K562 (cell line): ENCODE measurements around the gene GDAP1L1. TPM values are rescaled to one million over a fixed set of nuclear protein-coding genes. Genes with fewer than 3 reads are reported as not detected.

Experiments used
- ATAC-seq: fragments of 200-7000 bp; cut with Tn5 transposase; 3 replicates; pipeline ENCODE4 v1.9.1; 2020; ENCODE audit warnings: moderate library complexity
- BruUV-seq: library from RNA; stranded (reverse); fragments of 400-500 nt; replicated peaks from 2 replicates; lab custom pipeline; 2021; lab: Mats Ljungman, UMichigan
- CTCF ChIA-PET: fragments of 300-600 bp; formaldehyde crosslinking; extraction: SDS; loops from one replicate; lab custom pipeline; 2021; ENCODE audit warnings: low intra/inter-chr PET ratio; lab: Yijun Ruan, JAX
- POLR2A ChIA-PET: fragments of 300-600, 350-650 bp; sonication (Branson Sonifier 250); formaldehyde crosslinking; extraction: SDS; loops from one replicate; lab custom pipeline; 2021; ENCODE audit warnings: antibody characterized with exemption, inconsistent platforms; lab: Yijun Ruan, JAX
- DNase-seq, 4 experiments: peaks; one replicate each; pipeline versions ENCODE4 v3.0.0 to v3.0.0-alpha.2; 2011 to 2018; ENCODE audit warnings: low spot score in 3 of 4, mixed read lengths in 3 of 4; ENCODE audit errors: extremely low read depth in 1 of 4
- FAIRE-seq: peaks from 2 replicates; lab custom pipeline; 2011; peaks lifted over from hg19 to GRCh38; lab: Jason Lieb, UNC
- H2AFZ ChIP-seq: 2 replicates; pipeline ENCODE4 v1.6.0; 2011; ENCODE audit warnings: low read depth, low read length, control low read depth, inconsistent platforms
- H3K27ac ChIP-seq: fragments of 200-600 bp; 3 replicates; pipeline ENCODE4 v1.8.0; 2011; ENCODE audit warnings: low read depth, mild to moderate bottlenecking, control low read depth, inconsistent platforms, low read length, moderate library complexity, mixed read lengths; ENCODE audit errors: extremely low read depth
- H3K27me3 ChIP-seq, 2 experiments: fragments of 300-600 bp in 1 of 2; 2 replicates in 1 of 2; 3 replicates in 1 of 2; pipeline versions ENCODE4 v1.6.0 to v1.8.0; 2011; ENCODE audit warnings: inconsistent platforms in 2 of 2, low read length in 2 of 2, mild to moderate bottlenecking in 1 of 2, mixed read lengths in 1 of 2, moderate library complexity in 1 of 2; ENCODE audit not compliant: control insufficient read depth in 2 of 2, insufficient read depth in 2 of 2
- H3K36me3 ChIP-seq: fragments of 300-600 bp; 3 replicates; pipeline ENCODE4 v1.8.0; 2011; ENCODE audit warnings: mild to moderate bottlenecking, low read length, inconsistent platforms; ENCODE audit not compliant: control insufficient read depth, insufficient read depth
- H3K4me1 ChIP-seq, 2 experiments: fragments of 200-600 bp in 1 of 2; replicated peaks in 1 of 2; 2 replicates in 1 of 2; 3 replicates in 1 of 2; pipeline versions ENCODE4 v1.5.1 to v1.8.0; 2011; ENCODE audit warnings: inconsistent platforms in 2 of 2, low read length in 2 of 2, mild to moderate bottlenecking in 1 of 2, mixed read lengths in 1 of 2, moderate library complexity in 1 of 2; ENCODE audit not compliant: control insufficient read depth in 2 of 2, insufficient read depth in 2 of 2
- H3K4me2 ChIP-seq: 2 replicates; pipeline ENCODE4 v1.6.1; 2011; ENCODE audit warnings: low read length, control low read depth, inconsistent platforms, mixed read lengths; ENCODE audit not compliant: insufficient read depth
- H3K4me3 ChIP-seq: fragments of 200-600 bp; sonication (generic), shearing (Covaris generic); 2 replicates; pipeline ENCODE4 v1.5.1; 2016; ENCODE audit warnings: control low read depth, inconsistent platforms
- H3K79me2 ChIP-seq: fragments of 200-600 bp; 3 replicates; pipeline ENCODE4 v1.8.0; 2011; ENCODE audit warnings: low read length, inconsistent platforms; ENCODE audit not compliant: control insufficient read depth, insufficient read depth
- H3K9ac ChIP-seq, 2 experiments: 2 replicates each; pipeline versions ENCODE4 v1.6.0 to v1.6.1; 2011; ENCODE audit warnings: low read depth in 2 of 2, low read length in 2 of 2, control low read depth in 1 of 2, inconsistent platforms in 1 of 2, mild to moderate bottlenecking in 1 of 2, mixed read lengths in 1 of 2; ENCODE audit not compliant: insufficient read depth in 1 of 2
- H3K9me1 ChIP-seq: one replicate; pipeline ENCODE4 v1.6.0; 2011; ENCODE audit warnings: inconsistent platforms, mild to moderate bottlenecking, low read length, moderate library complexity; ENCODE audit not compliant: control insufficient read depth, insufficient read depth
- H3K9me3 ChIP-seq: replicated peaks from 2 replicates; pipeline ENCODE4 v1.5.1; 2011; ENCODE audit warnings: low read depth, low read length, inconsistent platforms; ENCODE audit not compliant: control insufficient read depth, insufficient read depth
- H4K20me1 ChIP-seq: replicated peaks from 2 replicates; pipeline ENCODE4 v1.6.1; 2011; ENCODE audit warnings: low read length, inconsistent platforms, mixed read lengths; ENCODE audit not compliant: control insufficient read depth, insufficient read depth
- BCOR ChIP-seq: fragments of 450-650 bp; IDR thresholded peaks from 2 replicates; pipeline ENCODE4 v1.6.1; 2016
- KDM1A ChIP-seq, 2 experiments: fragments of 450-650 bp; IDR thresholded peaks; 2 replicates each; pipeline ENCODE4 v1.6.1; 2016; ENCODE audit warnings: mild to moderate bottlenecking in 2 of 2
- MAX ChIP-seq: sonication (generic); formaldehyde crosslinking; IDR thresholded peaks from 2 replicates; pipeline ENCODE4 v1.9.0; 2022; ENCODE audit warnings: mild to moderate bottlenecking, missing genetic modification reagents
- RBM25 ChIP-seq: fragments of 200-400 bp; formaldehyde crosslinking; IDR thresholded peaks from 2 replicates; pipeline ENCODE4 v1.6.1; 2018; ENCODE audit warnings: low read length, low read depth, moderate library complexity; ENCODE audit not compliant: severe bottlenecking
- SNAPC5 ChIP-seq: fragments of 250-450 bp; sonication (Bioruptor Pico); IDR thresholded peaks from 2 replicates; pipeline ENCODE4 v1.8.0; 2021; ENCODE audit warnings: moderate library complexity, mild to moderate bottlenecking, inconsistent platforms
- SRSF7 ChIP-seq: fragments of 200-400 bp; formaldehyde crosslinking; optimal IDR thresholded peaks from 2 replicates; pipeline ENCODE3; 2017; ENCODE audit warnings: mild to moderate bottlenecking, low read depth, low read length
- SRSF9 ChIP-seq: fragments of 200-400 bp; formaldehyde crosslinking; IDR thresholded peaks from 2 replicates; pipeline ENCODE4 v1.6.1; 2017; ENCODE audit warnings: low read depth, low read length, borderline replicate concordance
- ZFP36 ChIP-seq: fragments of 150-350 bp; IDR thresholded peaks from 2 replicates; pipeline ENCODE4 v1.6.1; 2018; ENCODE audit warnings: low read length, low read depth; ENCODE audit not compliant: partially characterized antibody
- ZNF586 ChIP-seq: fragments of 450-650 bp; formaldehyde crosslinking; conservative IDR thresholded peaks from 2 replicates; pipeline ENCODE4 v1.4.0; 2020; ENCODE audit warnings: mild to moderate bottlenecking, moderate library complexity
- ZNF740 ChIP-seq, 3 experiments: fragments of 200-800 bp in 1 of 3; sonication (Bioruptor generic) in 1 of 3; sonication (generic) in 1 of 3; formaldehyde crosslinking in 1 of 3; IDR thresholded peaks; 2 replicates each; pipeline versions ENCODE4 v1.6.1 to v1.8.0; 2016 to 2022; ENCODE audit warnings: mild to moderate bottlenecking in 2 of 3, missing compliant biosample characterization in 2 of 3, missing genetic modification characterization in 2 of 3, missing genetic modification reagents in 1 of 3
- WGBS: fragments of 100-300 bp; shearing (Covaris generic); methylation state at CpG from one replicate; pipeline ENCODE4 v1.1.6; 2016; ENCODE audit warnings: low coverage, mixed read lengths; ENCODE audit not compliant: insufficient coverage; ENCODE audit errors: missing lambda C conversion rate; 5-methylcytosine and 5-hydroxymethylcytosine counted together
- in situ Hi-C: fragments of 300-500 bp; cut with MboI; formaldehyde crosslinking; loops from 4 replicates; pipeline ENCODE4 v1.15.0; 2018; ENCODE audit warnings: inconsistent platforms, mixed read lengths
- intact Hi-C: fragments of 100-400 bp; cut with micrococcal nuclease; formaldehyde crosslinking; loops from 2 replicates; pipeline ENCODE4 v1.14.2; 2022
- polyA plus RNA-seq, 8 experiments: library from polyadenylated mRNA; depleted of rRNA in 4 of 8; stranded (reverse) in 5 of 8; unstranded in 3 of 8; fragments of >200 nt; fragmentation: Nextera tagmentation in 2 of 8; fragmentation: Illumina TruSeq in 1 of 8; extraction: Ambion mirVana in 2 of 8; extraction: Trizol in 1 of 8; gene quantifications; 2 replicates each; pipeline versions ENCODE4 v1.2.1 to v1.2.3, GENCODE V29; 2011 to 2014; ENCODE audit warnings: inconsistent platforms in 1 of 8, missing spikeins in 1 of 8
- total RNA-seq, 7 experiments: library from RNA; depleted of rRNA in 6 of 7; stranded (reverse); fragments of >200 nt in 6 of 7; fragmentation: Illumina TruSeq in 2 of 7; extraction: Trizol in 2 of 7; gene quantifications; 2 replicates each; pipeline versions ENCODE4 v1.2.1 to v1.2.3, GENCODE V29; 2011 to 2021; ENCODE audit warnings: low replicate concordance in 1 of 7

Gene GDAP1L1
- total and polyA plus RNA-seq, 9 of the 15 experiments (the other 6 are each of a cell fraction or from before 2014, with no cell fraction given), result 0.06 to 0.40 (median 0.19) TPM; not detected in 5

- ChIA-PET POLR2A (interaction anchor here (2.1 kb wide), 1 partner anchor 11 kb away, joined by 5 read pairs; no protein-coding TSS in a partner anchor), CTCF (no interaction called here)
- no peak overlapping the region for H3K9ac ChIP-seq
- H2AFZ ChIP-seq, result no peak overlapping the region
- ATAC-seq (no peak), DNase-seq (no peak), FAIRE-seq (no peak)
- H3K4me2 ChIP-seq, result no peak overlapping the region
- H3K9me3 ChIP-seq, result no peaks in the 10 kb centered on the region
- peaks cover 0 to 6% of the 10 kb centered on the region in 2 experiments; a peak in 1 of 5 replicates for H3K27me3 ChIP-seq
- H3K27ac ChIP-seq, result no peak overlapping the region
- TF ChIP-seq MAX (no peak), SRSF9 (no peak), SNAPC5 (CRISPR knock-in tag) (no peak), ZNF586 (CRISPR knock-in tag) (no peak)
- H3K4me1 ChIP-seq, result no peaks in the 10 kb centered on the region; a peak in 1 of 5 replicates
- in situ Hi-C loops, result no loop called here
- no peaks in the 10 kb centered on the region for H3K9me1 ChIP-seq
- H4K20me1 ChIP-seq, result peaks cover 8% of the 10 kb centered on the region
- no peaks in the 10 kb centered on the region for H3K36me3 ChIP-seq
- WGBS, result 3% methylated on average over 8 of the region's 8 CpGs
- BruUV-seq, result no TSS peak
- no peaks in the 10 kb centered on the region for H3K79me2 ChIP-seq
- H3K4me3 ChIP-seq, result no peak overlapping the region
- intact Hi-C loops, result no loop called here
Measured at GRCh38 chr20:44254073-44254472, 7.0 kb downstream of the GDAP1L1 start.

GRCh38 chr20:44255942-44256341 is 8.8 kb downstream of the GDAP1L1 start:
- in situ Hi-C loops (no loop called here), intact Hi-C loops (no loop called here)
- Histone ChIP-seq H2AFZ (no peak overlapping the region), H4K20me1 (peaks cover 8% of the 10 kb centered on the region), H3K4me2 (no peak overlapping the region), H3K4me3 (no peak overlapping the region), H3K27ac (no peak overlapping the region), H3K27me3 (peaks cover 0 to 6% of the 10 kb centered on the region in 2 experiments; a peak in 1 of 5 replicates), H3K9me3 (no peaks in the 10 kb centered on the region), H3K79me2 (no peaks in the 10 kb centered on the region), H3K9me1 (no peaks in the 10 kb centered on the region), H3K36me3 (no peaks in the 10 kb centered on the region), H3K4me1 (no peaks in the 10 kb centered on the region; a peak in 1 of 5 replicates), H3K9ac (no peak overlapping the region)
- ChIA-PET CTCF (no interaction called here), POLR2A (no interaction called here)
- no TSS peak for BruUV-seq
- TF ChIP-seq BCOR (peak; percentile 38; the same call in 1 of the 2 replicates), RBM25 (peak; percentile 84), ZFP36 (peak; percentile 81), ZNF740 (CRISPR knock-in tag; IDR thresholded peaks at IDR 0.05) (no peak), ZNF740 (tag; IDR thresholded peaks at IDR 0.05) (no peak), KDM1A (IDR thresholded peaks at IDR 0.05) (0 out of 4 replicates have a peak, but pooled peaks of 1 of the 2 experiments have one; percentile 9), SRSF7 (no peak)
- FAIRE-seq, result no peak
- WGBS, result 13% methylated on average over 1 of the region's 1 CpG
- no peak for ATAC-seq
- no peak for DNase-seq
